Measurements from ENCODE around the gene KCNMA1.

KCNMA1 gene

DNA sequence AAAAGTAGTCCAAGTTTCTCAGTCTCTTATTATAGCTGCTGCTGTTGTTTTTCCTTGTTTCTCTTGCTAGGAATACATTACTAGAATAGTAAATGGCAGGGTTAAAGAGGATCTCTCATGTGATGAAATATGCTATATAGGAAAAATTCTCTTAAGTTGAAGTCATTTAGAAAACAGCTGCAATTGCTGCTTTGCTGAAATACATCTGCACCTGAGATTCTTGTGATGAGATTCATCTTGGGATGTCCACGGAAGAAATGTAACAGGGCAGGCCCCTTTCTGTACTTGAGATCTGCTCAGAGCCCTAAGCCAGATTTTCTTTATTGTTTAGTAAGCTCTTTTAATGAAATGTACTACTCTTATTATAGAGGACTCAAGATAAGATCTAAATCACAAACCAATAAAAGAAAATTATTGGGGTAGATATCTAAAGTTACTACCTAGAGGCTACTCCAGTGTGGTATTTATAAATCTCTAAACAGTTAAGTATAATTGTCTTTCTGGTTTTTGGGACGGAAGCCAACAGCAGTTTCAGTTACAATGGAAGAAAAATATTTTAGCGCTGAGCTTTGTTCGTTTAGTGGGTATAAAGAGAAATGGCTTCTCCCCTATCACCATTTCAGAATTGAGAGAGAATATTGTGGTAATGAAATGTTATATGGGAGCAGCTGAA, 701.5 kb downstream of the KCNMA1 start:
- no peak overlapping the region for H3K18ac ChIP-seq (ENCODE audit: low read length)
- no peak overlapping the region for H2AK5ac ChIP-seq (ENCODE audit: low read depth, low read length)
- no peak overlapping the region for H2BK15ac ChIP-seq (ENCODE audit: low read length)
- no peak overlapping the region for H4K91ac ChIP-seq (ENCODE audit: low read depth, low read length, poor library complexity)
- H3K4ac ChIP-seq (ENCODE audit: low read length), result no peak overlapping the region
- H3K4me1 ChIP-seq (ENCODE audit: control insufficient read depth in 2 of 2, insufficient read depth in 1 of 2, low read depth in 1 of 2, low read length in 2 of 2), result no peaks in the 10 kb centered on the region
- H3K23ac ChIP-seq (ENCODE audit: low read depth, low read length, poor library complexity), result no peak overlapping the region
- no peak overlapping the region for H2BK12ac ChIP-seq (ENCODE audit: low read length)
- H2BK5ac ChIP-seq (ENCODE audit: low read length), result no peak overlapping the region
- no peaks in the 10 kb centered on the region for H3K9me3 ChIP-seq (replicated peaks in 1 of 2; ENCODE audit: control insufficient read depth in 2 of 2, insufficient read depth in 1 of 2, low read depth in 1 of 2, low read length in 2 of 2)
- H3K27me3 ChIP-seq (ENCODE audit: control insufficient read depth in 3 of 3, insufficient read depth in 3 of 3, low read depth in 1 of 3, low read length in 3 of 3), result no peaks in the 10 kb centered on the region
- no peak overlapping the region for H2AFZ ChIP-seq (ENCODE audit: low read length)
- H3K4me2 ChIP-seq (ENCODE audit: insufficient read depth, low read length, poor library complexity, severe bottlenecking), result no peak overlapping the region
- no peak overlapping the region for H3K9ac ChIP-seq (ENCODE audit: low read depth, low read length, poor library complexity)
- no peak overlapping the region for H3K4me3 ChIP-seq (ENCODE audit: low read length in 2 of 2)
- H4K8ac ChIP-seq (ENCODE audit: low read depth, low read length), result no peak overlapping the region
- H3K79me1 ChIP-seq (ENCODE audit: low read depth, low read length), result no peaks in the 10 kb centered on the region
- H2BK120ac ChIP-seq (ENCODE audit: low read depth, low read length), result no peak overlapping the region
- no peak overlapping the region for H3K27ac ChIP-seq (replicated peaks; ENCODE audit: low read length)
- H3K36me3 ChIP-seq (replicated peaks in 1 of 2; ENCODE audit: control insufficient read depth in 2 of 2, insufficient read depth in 2 of 2, low read length in 2 of 2), result no peaks in the 10 kb centered on the region
- H3K14ac ChIP-seq (ENCODE audit: low read length), result no peak overlapping the region
- WGBS, 2 donors (ENCODE audit: extremely low coverage in 2 of 2, insufficient read length in 2 of 2, insufficient replicate concordance in 1 of 2), result no CpG with 5 or more reads among the region's 4 CpGs
- DNase-seq (ENCODE audit: low spot score), result no peak

DNA sequence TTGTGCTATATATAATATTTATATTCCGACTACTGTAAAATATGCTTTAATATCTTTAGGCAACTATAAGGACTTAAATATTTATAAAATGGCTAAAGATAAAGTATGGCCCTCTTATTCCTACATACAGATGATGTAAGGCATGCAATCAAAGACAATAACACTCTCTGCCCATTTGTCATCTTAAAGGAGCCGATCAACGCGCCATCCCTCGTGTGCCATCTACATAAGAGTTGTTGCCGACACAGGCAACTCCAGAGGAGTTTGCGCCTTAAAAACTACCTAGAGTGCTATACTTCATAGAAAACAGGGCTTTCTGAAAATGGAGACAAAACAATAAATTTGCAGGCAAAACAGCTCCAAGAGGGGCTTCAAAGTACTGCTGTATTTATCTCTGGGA, 709.0 kb downstream of the KCNMA1 start:
- Histone ChIP-seq H3K79me1 (ENCODE audit: low read depth, low read length) (no peaks in the 10 kb centered on the region), H3K4ac (ENCODE audit: low read length) (no peak overlapping the region), H3K36me3 (replicated peaks in 1 of 2; ENCODE audit: control insufficient read depth in 2 of 2, insufficient read depth in 2 of 2, low read length in 2 of 2) (no peaks in the 10 kb centered on the region), H4K8ac (ENCODE audit: low read depth, low read length) (no peak overlapping the region), H3K4me2 (ENCODE audit: insufficient read depth, low read length, poor library complexity, severe bottlenecking) (no peak overlapping the region), H3K27me3 (ENCODE audit: control insufficient read depth in 3 of 3, insufficient read depth in 3 of 3, low read depth in 1 of 3, low read length in 3 of 3) (no peaks in the 10 kb centered on the region), H2BK5ac (ENCODE audit: low read length) (no peak overlapping the region), H2AK5ac (ENCODE audit: low read depth, low read length) (no peak overlapping the region), H3K27ac (replicated peaks; ENCODE audit: low read length) (no peak overlapping the region), H3K23ac (ENCODE audit: low read depth, low read length, poor library complexity) (no peak overlapping the region), H3K4me3 (ENCODE audit: low read length in 2 of 2) (no peak overlapping the region), H2BK120ac (ENCODE audit: low read depth, low read length) (no peak overlapping the region), H3K4me1 (ENCODE audit: control insufficient read depth in 2 of 2, insufficient read depth in 1 of 2, low read depth in 1 of 2, low read length in 2 of 2) (no peaks in the 10 kb centered on the region), H3K18ac (ENCODE audit: low read length) (no peak overlapping the region), H2AFZ (ENCODE audit: low read length) (no peak overlapping the region), H3K14ac (ENCODE audit: low read length) (no peak overlapping the region), H3K9ac (ENCODE audit: low read depth, low read length, poor library complexity) (no peak overlapping the region), H2BK15ac (ENCODE audit: low read length) (no peak overlapping the region), H2BK12ac (ENCODE audit: low read length) (no peak overlapping the region), H3K9me3 (replicated peaks in 1 of 2; ENCODE audit: control insufficient read depth in 2 of 2, insufficient read depth in 1 of 2, low read depth in 1 of 2, low read length in 2 of 2) (no peaks in the 10 kb centered on the region), H4K91ac (ENCODE audit: low read depth, low read length, poor library complexity) (no peak overlapping the region)
- no peak for DNase-seq (ENCODE audit: low spot score)
- WGBS, 2 donors (ENCODE audit: extremely low coverage in 2 of 2, insufficient read length in 2 of 2, insufficient replicate concordance in 1 of 2), result no CpG with 5 or more reads among the region's 7 CpGs

DNA sequence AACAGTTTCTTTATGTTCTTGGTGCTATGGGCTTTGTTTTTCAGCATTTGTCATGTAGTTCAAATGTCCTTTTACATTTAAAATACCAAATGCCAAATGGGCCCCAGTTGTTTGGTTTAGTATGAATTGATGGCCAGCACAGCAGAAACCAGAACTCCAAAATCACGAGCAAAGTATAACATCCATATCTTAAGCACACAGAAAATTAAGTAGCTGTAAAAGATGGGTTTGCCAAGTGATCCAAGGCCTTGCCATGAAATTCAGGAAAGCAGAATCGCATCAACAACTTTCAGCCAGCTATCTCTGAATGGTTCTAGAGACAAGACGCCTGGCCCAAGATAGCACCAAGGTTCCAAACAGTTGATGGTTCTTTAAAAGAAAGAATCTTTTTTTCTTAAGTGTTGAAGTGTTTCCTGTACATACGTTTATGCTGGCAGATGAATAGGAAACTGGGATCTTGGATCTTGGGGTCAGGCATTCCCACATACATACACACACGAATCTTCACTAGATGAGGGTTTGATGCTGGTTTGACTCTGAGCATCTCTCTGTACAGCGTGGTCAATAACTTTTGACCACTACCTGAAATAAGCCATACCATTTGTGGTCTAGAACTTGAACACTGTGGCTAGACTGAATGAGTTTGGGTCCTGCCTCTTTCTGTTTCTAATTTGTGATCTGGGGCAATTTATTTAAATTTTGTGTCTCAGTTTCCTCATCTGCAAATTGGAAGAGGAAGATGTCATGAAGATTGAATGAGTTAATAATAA, 711.8 kb downstream of the KCNMA1 start:
- Histone ChIP-seq H4K8ac (ENCODE audit: low read depth, low read length) (no peak overlapping the region), H2AK5ac (ENCODE audit: low read depth, low read length) (no peak overlapping the region), H2AFZ (ENCODE audit: low read length) (no peak overlapping the region), H3K18ac (ENCODE audit: low read length) (no peak overlapping the region), H2BK120ac (ENCODE audit: low read depth, low read length) (no peak overlapping the region), H3K14ac (ENCODE audit: low read length) (no peak overlapping the region), H2BK12ac (ENCODE audit: low read length) (no peak overlapping the region), H3K36me3 (replicated peaks in 1 of 2; ENCODE audit: control insufficient read depth in 2 of 2, insufficient read depth in 2 of 2, low read length in 2 of 2) (no peaks in the 10 kb centered on the region), H4K91ac (ENCODE audit: low read depth, low read length, poor library complexity) (no peak overlapping the region), H3K9ac (ENCODE audit: low read depth, low read length, poor library complexity) (no peak overlapping the region), H3K4me3 (ENCODE audit: low read length in 2 of 2) (no peak overlapping the region), H3K27ac (replicated peaks; ENCODE audit: low read length) (no peak overlapping the region), H3K4me2 (ENCODE audit: insufficient read depth, low read length, poor library complexity, severe bottlenecking) (no peak overlapping the region), H3K4ac (ENCODE audit: low read length) (no peak overlapping the region), H3K9me3 (replicated peaks in 1 of 2; ENCODE audit: control insufficient read depth in 2 of 2, insufficient read depth in 1 of 2, low read depth in 1 of 2, low read length in 2 of 2) (no peaks in the 10 kb centered on the region), H2BK5ac (ENCODE audit: low read length) (no peak overlapping the region), H3K23ac (ENCODE audit: low read depth, low read length, poor library complexity) (no peak overlapping the region), H3K27me3 (ENCODE audit: control insufficient read depth in 3 of 3, insufficient read depth in 3 of 3, low read depth in 1 of 3, low read length in 3 of 3) (no peaks in the 10 kb centered on the region), H2BK15ac (ENCODE audit: low read length) (no peak overlapping the region), H3K4me1 (ENCODE audit: control insufficient read depth in 2 of 2, insufficient read depth in 1 of 2, low read depth in 1 of 2, low read length in 2 of 2) (no peaks in the 10 kb centered on the region), H3K79me1 (ENCODE audit: low read depth, low read length) (no peaks in the 10 kb centered on the region)
- DNase-seq (ENCODE audit: low spot score), result no peak
- WGBS, 2 donors (ENCODE audit: extremely low coverage in 2 of 2, insufficient read length in 2 of 2, insufficient replicate concordance in 1 of 2), result no CpG with 5 or more reads among the region's 6 CpGs

DNA sequence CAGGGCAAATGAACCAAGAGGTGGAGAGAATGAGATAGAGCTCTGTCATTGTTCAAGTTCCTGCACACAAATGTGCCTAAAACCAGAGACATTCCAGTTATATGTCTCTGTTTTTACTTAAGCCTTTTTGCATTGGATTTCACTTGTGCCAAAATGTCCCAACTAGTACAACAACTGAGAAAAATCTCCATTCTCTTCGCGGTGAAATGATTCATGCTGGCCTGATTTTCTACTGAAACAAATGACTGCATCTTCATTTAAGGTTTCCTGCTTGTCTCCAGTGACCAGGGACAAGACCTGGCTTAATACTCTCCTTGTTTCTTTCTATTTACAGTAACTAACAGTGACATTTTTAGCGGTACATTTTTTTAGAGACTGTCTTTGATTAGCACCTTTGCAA, 714.9 kb downstream of the KCNMA1 start:
- no peak overlapping the region for H2BK5ac ChIP-seq (ENCODE audit: low read length)
- DNase-seq (ENCODE audit: low spot score), result no peak

More for the DNA sequence above, 714.9 kb downstream of the KCNMA1 start:
- H3K79me1 ChIP-seq (ENCODE audit: low read depth, low read length), result no peaks in the 10 kb centered on the region
- WGBS, 2 donors (ENCODE audit: extremely low coverage in 2 of 2, insufficient read length in 2 of 2, insufficient replicate concordance in 1 of 2), result no CpG with 5 or more reads among the region's 3 CpGs
- no peak overlapping the region for H2BK120ac ChIP-seq (ENCODE audit: low read depth, low read length)
- H3K18ac ChIP-seq (ENCODE audit: low read length), result no peak overlapping the region
- no peak overlapping the region for H3K14ac ChIP-seq (ENCODE audit: low read length)
- H3K27me3 ChIP-seq (ENCODE audit: control insufficient read depth in 3 of 3, insufficient read depth in 3 of 3, low read depth in 1 of 3, low read length in 3 of 3), result no peaks in the 10 kb centered on the region
- no peak overlapping the region for H4K91ac ChIP-seq (ENCODE audit: low read depth, low read length, poor library complexity)
- H2AK5ac ChIP-seq (ENCODE audit: low read depth, low read length), result no peak overlapping the region
- no peak overlapping the region for H2BK15ac ChIP-seq (ENCODE audit: low read length)
- H3K4ac ChIP-seq (ENCODE audit: low read length), result no peak overlapping the region
- H3K36me3 ChIP-seq (replicated peaks in 1 of 2; ENCODE audit: control insufficient read depth in 2 of 2, insufficient read depth in 2 of 2, low read length in 2 of 2), result no peaks in the 10 kb centered on the region
- no peak overlapping the region for H3K4me2 ChIP-seq (ENCODE audit: insufficient read depth, low read length, poor library complexity, severe bottlenecking)
- no peak overlapping the region for H3K9ac ChIP-seq (ENCODE audit: low read depth, low read length, poor library complexity)
- no peak overlapping the region for H3K27ac ChIP-seq (replicated peaks; ENCODE audit: low read length)
- H3K9me3 ChIP-seq (replicated peaks in 1 of 2; ENCODE audit: control insufficient read depth in 2 of 2, insufficient read depth in 1 of 2, low read depth in 1 of 2, low read length in 2 of 2), result no peaks in the 10 kb centered on the region
- H4K8ac ChIP-seq (ENCODE audit: low read depth, low read length), result no peak overlapping the region
- H2AFZ ChIP-seq (ENCODE audit: low read length), result no peak overlapping the region
- H2BK12ac ChIP-seq (ENCODE audit: low read length), result no peak overlapping the region
- no peaks in the 10 kb centered on the region for H3K4me1 ChIP-seq (ENCODE audit: control insufficient read depth in 2 of 2, insufficient read depth in 1 of 2, low read depth in 1 of 2, low read length in 2 of 2)
- no peak overlapping the region for H3K23ac ChIP-seq (ENCODE audit: low read depth, low read length, poor library complexity)
- no peak overlapping the region for H3K4me3 ChIP-seq (ENCODE audit: low read length in 2 of 2)

Measured in neuronal stem cell (in vitro differentiated cells).